ENCODE results near the gene C1orf159. TPM values are rescaled to one million over a fixed set of nuclear protein-coding genes. Genes with fewer than 3 reads are reported as not detected.
"Not testable (repeated sequence)": the region's sequence is repeated elsewhere in the genome, so short reads cannot be mapped to it uniquely, and the experiment has no call there.

Gene C1orf159
- total and polyA plus RNA-seq, 2 donors (not counting 1 experiment from before 2014, with no cell fraction given), result 2.6 to 3.3 TPM

DNA sequence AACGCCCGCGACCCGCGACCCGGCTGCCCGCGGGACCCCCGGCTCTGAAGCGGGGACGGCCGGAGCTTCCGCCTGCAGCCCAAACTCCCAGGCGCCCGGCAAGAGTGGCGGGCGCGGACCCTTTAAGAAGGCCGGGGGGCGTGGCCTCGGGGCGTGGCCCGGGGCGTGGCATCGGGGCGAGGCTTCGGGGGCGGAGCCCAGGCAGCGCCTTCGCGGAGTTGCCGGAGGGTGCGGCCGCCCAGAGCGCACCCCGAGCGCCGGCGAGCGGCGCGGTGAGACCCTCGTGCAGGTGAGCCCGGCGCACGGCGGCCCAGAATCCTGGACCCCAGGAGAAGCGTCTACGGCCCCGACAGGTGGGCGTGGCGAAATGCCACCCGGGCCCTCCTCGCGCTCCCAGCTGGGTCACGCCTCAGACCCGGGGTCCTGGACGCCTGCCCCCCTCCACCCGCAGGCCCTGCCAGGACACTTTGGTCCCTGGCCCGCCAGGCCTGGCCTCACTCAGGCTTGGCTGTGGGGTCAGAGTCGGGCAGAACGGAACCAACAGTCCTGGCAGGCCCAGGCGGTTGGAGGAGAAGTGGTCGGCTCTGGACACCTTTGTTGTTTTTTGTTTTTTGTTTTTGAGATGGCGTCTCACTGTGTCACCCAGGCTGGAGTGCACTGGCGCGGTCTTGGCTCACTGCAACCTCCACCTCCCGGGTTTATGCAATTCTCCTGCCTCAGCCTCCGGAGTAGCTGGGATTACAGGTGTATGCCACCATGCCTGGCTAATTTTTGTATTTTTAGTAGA lies 56.2 kb downstream of the C1orf159 start:
- peak; percentile 61 to 63 for DNase-seq (ENCODE audit: low read depth in 2 of 2)
- H3K79me2 ChIP-seq (ENCODE audit: control insufficient read depth, insufficient read depth, low read length), result no peaks in the 10 kb centered on the region
- H3K36me3 ChIP-seq (ENCODE audit: control insufficient read depth, insufficient read depth, low read length), result no peaks in the 10 kb centered on the region
- H3K27ac ChIP-seq (ENCODE audit: insufficient read depth, low read length), result no peak overlapping the region
- H3K4me1 ChIP-seq (ENCODE audit: control insufficient read depth, extremely low read depth, insufficient read depth, low read length), result peaks cover 16% of the 10 kb centered on the region
- peaks cover 2% of the 10 kb centered on the region for H3K27me3 ChIP-seq (ENCODE audit: control insufficient read depth, insufficient read depth, low read length)
- H3K4me3 ChIP-seq (replicated peaks in 1 of 4; ENCODE audit: control extremely low read depth in 1 of 4, insufficient read depth in 1 of 4, low read depth in 3 of 4, low read length in 4 of 4), result peak overlapping the region; percentile 37 to 61 (median 60)
- H2AFZ ChIP-seq (ENCODE audit: low read length), result peak overlapping the region; percentile 59
- no peaks in the 10 kb centered on the region for H4K20me1 ChIP-seq (ENCODE audit: control insufficient read depth, extremely low read depth, insufficient read depth, low read length)
- peak overlapping the region; percentile 87 for H3K4me2 ChIP-seq (ENCODE audit: extremely low read depth, insufficient read depth, low read length)
- H3K9ac ChIP-seq (ENCODE audit: insufficient read depth, low read length), result peak overlapping the region; percentile 36
- TF ChIP-seq CTCF (conservative IDR thresholded peaks at IDR 0.05 in 1 of 2, IDR thresholded peaks at IDR 0.05 in 1 of 2; ENCODE audit: low read depth in 1 of 2, low read length in 2 of 2) (no peak), EZH2 (IDR thresholded peaks at IDR 0.05; ENCODE audit: low read length, missing control alignments) (no peak)
- no peaks in the 10 kb centered on the region for H3K9me3 ChIP-seq (ENCODE audit: control insufficient read depth, insufficient read depth, low read depth, low read length)

GRCh38 chr1:1058921-1059493 lies 56.9 kb downstream of the C1orf159 start:
- Histone ChIP-seq H4K20me1 (ENCODE audit: control insufficient read depth, extremely low read depth, insufficient read depth, low read length) (no peaks in the 10 kb centered on the region), H3K4me1 (ENCODE audit: control insufficient read depth, extremely low read depth, insufficient read depth, low read length) (peaks cover 14% of the 10 kb centered on the region), H3K36me3 (ENCODE audit: control insufficient read depth, insufficient read depth, low read length) (no peaks in the 10 kb centered on the region), H3K9me3 (ENCODE audit: control insufficient read depth, insufficient read depth, low read depth, low read length) (no peaks in the 10 kb centered on the region), H3K4me3 (replicated peaks in 1 of 4; ENCODE audit: control extremely low read depth in 1 of 4, insufficient read depth in 1 of 4, low read depth in 3 of 4, low read length in 4 of 4) (peak overlapping the region; percentile 15 to 61 (median 54)), H3K9ac (ENCODE audit: insufficient read depth, low read length) (peak overlapping the region; percentile 36), H3K27ac (ENCODE audit: insufficient read depth, low read length) (no peak overlapping the region), H3K27me3 (ENCODE audit: control insufficient read depth, insufficient read depth, low read length) (peaks cover 2% of the 10 kb centered on the region), H3K4me2 (ENCODE audit: extremely low read depth, insufficient read depth, low read length) (peak overlapping the region; percentile 85), H2AFZ (ENCODE audit: low read length) (peak overlapping the region; percentile 47), H3K79me2 (ENCODE audit: control insufficient read depth, insufficient read depth, low read length) (no peaks in the 10 kb centered on the region)
- no peak for TF ChIP-seq CTCF (conservative IDR thresholded peaks at IDR 0.05 in 1 of 2, IDR thresholded peaks at IDR 0.05 in 1 of 2; ENCODE audit: low read depth in 1 of 2, low read length in 2 of 2)
- TF ChIP-seq EZH2 (IDR thresholded peaks at IDR 0.05; ENCODE audit: low read length, missing control alignments), result no peak
- DNase-seq (ENCODE audit: low read depth in 2 of 2), result peak in 1 of 2 donors; percentile 22

GRCh38 chr1:1058088-1058905 lies 57.6 kb downstream of the C1orf159 start:
- DNase-seq (ENCODE audit: low read depth in 2 of 2), result no peak
- Histone ChIP-seq H2AFZ (ENCODE audit: low read length) (no peak overlapping the region), H3K36me3 (ENCODE audit: control insufficient read depth, insufficient read depth, low read length) (peaks cover 2% of the 10 kb centered on the region), H3K9me3 (ENCODE audit: control insufficient read depth, insufficient read depth, low read depth, low read length) (no peaks in the 10 kb centered on the region), H3K9ac (ENCODE audit: insufficient read depth, low read length) (no peak overlapping the region), H3K4me3 (replicated peaks in 1 of 4; ENCODE audit: control extremely low read depth in 1 of 4, insufficient read depth in 1 of 4, low read depth in 3 of 4, low read length in 4 of 4) (peak overlapping the region in 3 of 4 experiments; percentile 15 to 60 (median 49)), H3K4me1 (ENCODE audit: control insufficient read depth, extremely low read depth, insufficient read depth, low read length) (peaks cover 8% of the 10 kb centered on the region), H3K27me3 (ENCODE audit: control insufficient read depth, insufficient read depth, low read length) (peaks cover 2% of the 10 kb centered on the region), H3K27ac (ENCODE audit: insufficient read depth, low read length) (no peak overlapping the region), H3K4me2 (ENCODE audit: extremely low read depth, insufficient read depth, low read length) (peak overlapping the region; percentile 85), H4K20me1 (ENCODE audit: control insufficient read depth, extremely low read depth, insufficient read depth, low read length) (no peaks in the 10 kb centered on the region), H3K79me2 (ENCODE audit: control insufficient read depth, insufficient read depth, low read length) (no peaks in the 10 kb centered on the region)
- TF ChIP-seq CTCF (conservative IDR thresholded peaks at IDR 0.05 in 1 of 2, IDR thresholded peaks at IDR 0.05 in 1 of 2; ENCODE audit: low read depth in 1 of 2, low read length in 2 of 2), result no peak
- no peak for TF ChIP-seq EZH2 (IDR thresholded peaks at IDR 0.05; ENCODE audit: low read length, missing control alignments)

DNA sequence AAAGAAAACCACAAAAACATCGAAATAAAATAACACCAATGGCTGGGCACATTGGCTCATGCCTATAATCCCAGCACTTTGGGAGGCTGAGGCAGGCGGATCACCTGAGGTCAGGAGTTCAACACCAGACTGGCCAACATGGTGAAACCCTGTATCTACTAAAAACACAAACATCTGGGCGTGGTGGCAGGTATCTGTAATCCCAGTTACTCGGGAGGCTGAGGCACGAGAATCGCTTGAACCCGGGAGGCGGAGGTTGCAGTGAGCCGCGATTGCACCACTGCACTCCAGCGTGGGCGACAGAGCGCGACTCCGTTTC lies 58.2 kb downstream of the C1orf159 start:
- H3K79me2 ChIP-seq (ENCODE audit: control insufficient read depth, insufficient read depth, low read length); H4K20me1 ChIP-seq (ENCODE audit: control insufficient read depth, extremely low read depth, insufficient read depth, low read length); H3K4me2 ChIP-seq (ENCODE audit: extremely low read depth, insufficient read depth, low read length); H3K4me1 ChIP-seq (ENCODE audit: control insufficient read depth, extremely low read depth, insufficient read depth, low read length); H3K9me3 ChIP-seq (ENCODE audit: control insufficient read depth, insufficient read depth, low read depth, low read length); H3K27me3 ChIP-seq (ENCODE audit: control insufficient read depth, insufficient read depth, low read length); H3K36me3 ChIP-seq (ENCODE audit: control insufficient read depth, insufficient read depth, low read length); H3K4me3 ChIP-seq (replicated peaks in 1 of 4; ENCODE audit: control extremely low read depth in 1 of 4, insufficient read depth in 1 of 4, low read depth in 3 of 4, low read length in 4 of 4); DNase-seq (ENCODE audit: low read depth in 2 of 2); H3K9ac ChIP-seq (ENCODE audit: insufficient read depth, low read length); H3K27ac ChIP-seq (ENCODE audit: insufficient read depth, low read length); H2AFZ ChIP-seq (ENCODE audit: low read length): not testable (repeated sequence)
